ENCODE measurements around the gene RGS14.
"Not testable (repeated sequence)": the region's sequence is repeated elsewhere in the genome, so short reads cannot be mapped to it uniquely, and the experiment has no call there.

The RGS14 gene

GRCh38 chr5:177328545-177329231 lies 29.0 kb upstream of the RGS14 start:
- no peak for DNase-seq

GRCh38 chr5:177329883-177330282 lies 27.8 kb upstream of the RGS14 start:
- no peak for DNase-seq

- no peak for DNase-seq
Measured at GRCh38 chr5:177330991-177331842, 26.5 kb upstream of the RGS14 start.

GRCh38 chr5:177332031-177332895 lies 25.5 kb upstream of the RGS14 start:
- DNase-seq: no peak

- no peak for DNase-seq
Measured at GRCh38 chr5:177332896-177333260, 24.8 kb upstream of the RGS14 start.

- DNase-seq: no peak
Measured at GRCh38 chr5:177333420-177334154, 24.1 kb upstream of the RGS14 start.

GRCh38 chr5:177334155-177334551 lies 23.6 kb upstream of the RGS14 start:
- no peak for DNase-seq

GRCh38 chr5:177334781-177335700 lies 22.7 kb upstream of the RGS14 start:
- DNase-seq: no peak

- no peak for DNase-seq
Measured at GRCh38 chr5:177335701-177336065, 22.0 kb upstream of the RGS14 start.

- peak in 1 of 2 experiments; percentile 42 for DNase-seq
Measured at GRCh38 chr5:177336112-177336511, 21.6 kb upstream of the RGS14 start.

- DNase-seq: no peak
Measured at GRCh38 chr5:177336603-177337494, 20.9 kb upstream of the RGS14 start.

- DNase-seq: no peak
Measured at GRCh38 chr5:177338251-177339106, 19.2 kb upstream of the RGS14 start.

GRCh38 chr5:177339107-177339638 lies 18.6 kb upstream of the RGS14 start:
- DNase-seq: no peak

- DNase-seq: not testable (repeated sequence)
Measured at GRCh38 chr5:177343000-177343399, 14.7 kb upstream of the RGS14 start.

GRCh38 chr5:177343777-177344176 lies 13.9 kb upstream of the RGS14 start:
- DNase-seq: no peak

- no peak for DNase-seq
Measured at GRCh38 chr5:177344891-177345290, 12.8 kb upstream of the RGS14 start.

- no peak for DNase-seq
Measured at GRCh38 chr5:177346820-177347219, 10.9 kb upstream of the RGS14 start.

- DNase-seq: no peak
Measured at GRCh38 chr5:177347699-177348098, 10.0 kb upstream of the RGS14 start.

GRCh38 chr5:177349362-177349647 lies 8.4 kb upstream of the RGS14 start:
- no peak for DNase-seq
